Endothelial cell of umbilical vein (primary cell): Measurements from ENCODE around the gene RRM2. TPM values are rescaled to one million over a fixed set of nuclear protein-coding genes. Genes with fewer than 3 reads are reported as not detected.

Experiments used
- BruUV-seq: library from RNA; stranded (reverse); fragments of 400-500 nt; replicated peaks from 2 replicates; lab custom pipeline; 2021; lab: Mats Ljungman, UMichigan
- CTCF ChIA-PET: fragments of 300-600, 350-600 bp; sonication (Branson Sonifier 250); formaldehyde crosslinking; loops from one replicate; lab custom pipeline; 2021; ENCODE audit warnings: antibody characterized with exemption, inconsistent platforms; lab: Charles Lee
- POLR2A ChIA-PET: fragments of 300-600, 350-600 bp; sonication (Branson Sonifier 250); formaldehyde crosslinking; loops from one replicate; lab custom pipeline; 2021; ENCODE audit warnings: antibody characterized with exemption, inconsistent platforms; lab: Charles Lee
- DNase-seq: peaks from one replicate; pipeline ENCODE4 v3.0.0-alpha.2; 2011; ENCODE audit warnings: low read depth, low spot score
- FAIRE-seq: peaks from 2 replicates; lab custom pipeline; 2011; peaks lifted over from hg19 to GRCh38; lab: Jason Lieb, UNC
- H2AFZ ChIP-seq: 2 replicates; pipeline ENCODE4 v1.6.0; 2012; ENCODE audit warnings: low read depth, low read length, control low read depth, inconsistent platforms
- H3K27ac ChIP-seq: 2 replicates; pipeline ENCODE4 v1.5.1; 2011; ENCODE audit warnings: low read depth, mild to moderate bottlenecking, control low read depth, low read length, moderate library complexity; ENCODE audit not compliant: insufficient read depth
- H3K27me3 ChIP-seq, 2 experiments: 2 replicates each; pipeline versions ENCODE4 v1.6.0 to v1.6.1; 2011; ENCODE audit warnings: low read length in 2 of 2, mixed read lengths in 1 of 2; ENCODE audit not compliant: control insufficient read depth in 2 of 2, insufficient read depth in 2 of 2
- H3K36me3 ChIP-seq, 2 experiments: 2 replicates in 1 of 2; 3 replicates in 1 of 2; pipeline ENCODE4 v1.5.1; 2011; ENCODE audit warnings: low read length in 2 of 2, mild to moderate bottlenecking in 1 of 2, moderate library complexity in 1 of 2; ENCODE audit not compliant: control insufficient read depth in 2 of 2, insufficient read depth in 2 of 2; ENCODE audit errors: extremely low read depth in 1 of 2
- H3K4me1 ChIP-seq: 3 replicates; pipeline ENCODE4 v1.5.1; 2011; ENCODE audit warnings: mild to moderate bottlenecking, low read length; ENCODE audit not compliant: control insufficient read depth, insufficient read depth; ENCODE audit errors: extremely low read depth
- H3K4me2 ChIP-seq: 2 replicates; pipeline ENCODE4 v1.6.1; 2011; ENCODE audit warnings: low read length, control low read depth, mixed read lengths; ENCODE audit not compliant: insufficient read depth
- H3K4me3 ChIP-seq, 3 experiments: fragments of 200-600 bp in 1 of 3; sonication (generic), shearing (Covaris generic) in 1 of 3; replicated peaks in 1 of 3; 2 replicates each; pipeline ENCODE4 v1.5.1; 2011 to 2016; ENCODE audit warnings: control low read depth in 3 of 3, low read length in 3 of 3, mild to moderate bottlenecking in 2 of 3, inconsistent platforms in 1 of 3, low read depth in 1 of 3, moderate library complexity in 1 of 3; ENCODE audit not compliant: insufficient read depth in 1 of 3
- H3K79me2 ChIP-seq: 2 replicates; pipeline ENCODE4 v1.6.0; 2012; ENCODE audit warnings: low read length, inconsistent platforms; ENCODE audit not compliant: control insufficient read depth, insufficient read depth
- H3K9ac ChIP-seq: replicated peaks from 2 replicates; pipeline ENCODE3; 2011; ENCODE audit warnings: low read length, control low read depth; ENCODE audit not compliant: insufficient read depth; ENCODE audit errors: extremely low read depth
- H3K9me1 ChIP-seq: replicated peaks from 3 replicates; pipeline ENCODE4 v1.6.0; 2011; ENCODE audit warnings: mild to moderate bottlenecking, low read length; ENCODE audit not compliant: control insufficient read depth, insufficient read depth; ENCODE audit errors: extremely low read depth
- H3K9me3 ChIP-seq: replicated peaks from 2 replicates; pipeline ENCODE4 v1.5.1; 2012; ENCODE audit warnings: low read length, inconsistent platforms; ENCODE audit not compliant: control insufficient read depth, insufficient read depth
- H4K20me1 ChIP-seq: replicated peaks from 2 replicates; pipeline ENCODE3; 2011; ENCODE audit warnings: mild to moderate bottlenecking, low read length; ENCODE audit not compliant: control insufficient read depth, insufficient read depth; ENCODE audit errors: extremely low read depth
- CTCF ChIP-seq, 2 donors: IDR thresholded peaks; 1 replicate in 1 of 2; 2 replicates in 1 of 2; pipeline ENCODE4 v1.5.1; 2011; ENCODE audit warnings: low read length in 2 of 2, mild to moderate bottlenecking in 2 of 2, moderate library complexity in 2 of 2, control low read depth in 1 of 2, inconsistent platforms in 1 of 2, low read depth in 1 of 2; ENCODE audit not compliant: insufficient read depth in 1 of 2; ENCODE audit errors: extremely low read depth in 1 of 2
- EZH2 ChIP-seq: IDR thresholded peaks from 2 replicates; pipeline ENCODE4 v1.6.1; 2012; ENCODE audit warnings: borderline replicate concordance, low read depth, mild to moderate bottlenecking, moderate library complexity, low read length, inconsistent platforms; ENCODE audit not compliant: severe bottlenecking
- FOS ChIP-seq: IDR thresholded peaks from 2 replicates; pipeline ENCODE4 v1.6.1; 2011; ENCODE audit warnings: mild to moderate bottlenecking, low read length, moderate library complexity, borderline replicate concordance; ENCODE audit not compliant: insufficient read depth
- GATA2 ChIP-seq: IDR thresholded peaks from 2 replicates; pipeline ENCODE4 v1.7.0; 2011; ENCODE audit warnings: low read depth, mild to moderate bottlenecking, moderate library complexity, mixed read lengths, low read length; ENCODE audit not compliant: insufficient read length, insufficient read depth
- JUN ChIP-seq: IDR thresholded peaks from 2 replicates; pipeline ENCODE4 v1.6.1; 2011; ENCODE audit warnings: borderline replicate concordance, low read depth; ENCODE audit not compliant: insufficient read length, insufficient read depth
- MAX ChIP-seq: IDR thresholded peaks from 2 replicates; pipeline ENCODE4 v1.6.1; 2011; ENCODE audit not compliant: insufficient read depth, insufficient read length
- MYC ChIP-seq: IDR thresholded peaks from one replicate; pipeline ENCODE4 v1.6.1; 2011; ENCODE audit warnings: mild to moderate bottlenecking, low read depth, low read length
- POLR2A ChIP-seq: IDR thresholded peaks from 2 replicates; pipeline ENCODE4 v1.6.1; 2012; ENCODE audit warnings: low read depth, mild to moderate bottlenecking, control low read depth, low read length
- POLR2AphosphoS5 ChIP-seq: IDR thresholded peaks from 2 replicates; pipeline ENCODE4 v1.6.1; 2012; ENCODE audit warnings: low read depth, mild to moderate bottlenecking, control low read depth, low read length, moderate library complexity; ENCODE audit not compliant: insufficient read depth
- dilution Hi-C: fragments of 300-500 bp; cut with MboI; formaldehyde crosslinking; loops from one replicate; pipeline ENCODE4 v1.15.0; 2019; ENCODE audit warnings: low sequenced_read_pairs; ENCODE audit not compliant: extremely low pct_ligation_motif_present
- intact Hi-C: fragments of 100-400 bp; cut with micrococcal nuclease; formaldehyde crosslinking; loops from one replicate; pipeline ENCODE4 v1.10.0; 2022
- polyA plus RNA-seq, 4 experiments: library from polyadenylated mRNA; depleted of rRNA in 3 of 4; stranded (reverse) in 3 of 4; unstranded in 1 of 4; fragments of >200 nt; gene quantifications; 2 replicates each; pipeline versions ENCODE4 v1.2.1 to v1.2.3, GENCODE V29; 2011 to 2012; ENCODE audit warnings: missing spikeins in 1 of 4
- total RNA-seq: library from RNA; stranded (reverse); gene quantifications from 2 replicates; pipeline ENCODE4 v1.2.3, GENCODE V29; 2021

Gene RRM2
- total and polyA plus RNA-seq, 2 donors (not counting 3 experiments of a cell fraction or from before 2014, with no cell fraction given) = 40.9 to 246 TPM

GRCh38 chr2:10164601-10165000, 42.1 kb downstream of the RRM2 start:
- Histone ChIP-seq H4K20me1 (no peaks in the 10 kb centered on the region), H3K36me3 (no peaks in the 10 kb centered on the region), H3K4me1 (peaks cover 57% of the 10 kb centered on the region), H3K4me2 (no peak overlapping the region), H3K9ac (peak overlapping the region; percentile 45), H3K9me1 (no peaks in the 10 kb centered on the region), H2AFZ (no peak overlapping the region), H3K27ac (peak overlapping the region; percentile 79), H3K27me3 (no peaks in the 10 kb centered on the region), H3K9me3 (no peaks in the 10 kb centered on the region), H3K79me2 (no peaks in the 10 kb centered on the region), H3K4me3 (no peak overlapping the region)
- TF ChIP-seq MYC (no peak), EZH2 (no peak), POLR2A (no peak), MAX (no peak), JUN (no peak), CTCF (IDR thresholded peaks at IDR 0.05; ENCODE audit: extremely low read depth in 1 of 2, insufficient read depth in 1 of 2, low read depth in 1 of 2, low read length in 2 of 2) (no peak), POLR2AphosphoS5 (no peak), FOS (no peak), GATA2 (no peak)
- ChIA-PET CTCF (interaction anchor here (1.9 to 8.3 kb wide), 3 partner anchors 39 to 270 kb away, joined by 8 to 69 read pairs (median 57); no protein-coding TSS in a partner anchor), POLR2A (interaction anchor here (0.6 kb wide), 1 partner anchor 245 kb away, joined by 7 read pairs; no protein-coding TSS in a partner anchor)
- no TSS peak for BruUV-seq
- intact Hi-C loops = loop anchor here (5.0 kb wide), 1 partner anchor 168 kb away; no protein-coding TSS in a partner anchor
- FAIRE-seq = no peak
- dilution Hi-C loops = no loop called here
- DNase-seq = no peak
